OCI-M1 (cell line): ENCODE data around the gene PTPN13.
A peak's percentile ranks its signal among the peaks of the same experiment; 100 is the strongest.

ENCODE experiments used
- DNase-seq: peaks from one replicate; lab custom pipeline; 2025; lab: John Stamatoyannopoulos, UW

The PTPN13 gene

GRCh38 chr4:86818211-86818610 lies 224.1 kb downstream of the PTPN13 start:
- DNase-seq = no peak

- DNase-seq = peak; percentile 6
Measured at GRCh38 chr4:86818841-86819240, 224.7 kb downstream of the PTPN13 start.

GRCh38 chr4:86819561-86819960 lies 225.4 kb downstream of the PTPN13 start:
- no peak for DNase-seq

- DNase-seq = no peak
Measured at GRCh38 chr4:86821151-86821550, 227.0 kb downstream of the PTPN13 start.

GRCh38 chr4:86822136-86822535 lies 228.0 kb downstream of the PTPN13 start:
- no peak for DNase-seq

GRCh38 chr4:86825511-86825910 lies 231.4 kb downstream of the PTPN13 start:
- DNase-seq = no peak

GRCh38 chr4:86831262-86832130 lies 237.4 kb downstream of the PTPN13 start:
- no peak for DNase-seq

GRCh38 chr4:86833615-86834014 lies 239.5 kb downstream of the PTPN13 start:
- no peak for DNase-seq

GRCh38 chr4:86834901-86835300 lies 240.8 kb downstream of the PTPN13 start:
- peak; percentile 42 for DNase-seq

- peak; percentile 35 for DNase-seq
Measured at GRCh38 chr4:86835677-86836076, 241.6 kb downstream of the PTPN13 start.

- no peak for DNase-seq
Measured at GRCh38 chr4:86837691-86838503, 243.8 kb downstream of the PTPN13 start.

GRCh38 chr4:86840858-86841257 lies 246.7 kb downstream of the PTPN13 start:
- no peak for DNase-seq

- DNase-seq = no peak
Measured at GRCh38 chr4:86841309-86841708, 247.2 kb downstream of the PTPN13 start.

- DNase-seq = no peak
Measured at GRCh38 chr4:86845593-86845992, 251.5 kb downstream of the PTPN13 start.

GRCh38 chr4:86846921-86847320 lies 252.8 kb downstream of the PTPN13 start:
- no peak for DNase-seq

GRCh38 chr4:86847571-86847970 lies 253.5 kb downstream of the PTPN13 start:
- no peak for DNase-seq

GRCh38 chr4:86848136-86848535 lies 254.0 kb downstream of the PTPN13 start:
- no peak for DNase-seq

GRCh38 chr4:86848732-86849619 lies 254.9 kb downstream of the PTPN13 start, which contains the start of gene SLC10A6:
Gene SLC10A6, minus strand, starts transcription at chr4:86849384. Its CDS starts 269 bp downstream, at chr4:86849115.
- no peak for DNase-seq

GRCh38 chr4:86853209-86853608 lies 259.1 kb downstream of the PTPN13 start:
- DNase-seq = no peak

GRCh38 chr4:86855572-86855971 lies 261.5 kb downstream of the PTPN13 start:
- no peak for DNase-seq

- DNase-seq = no peak
Measured at GRCh38 chr4:86856896-86857295, 262.8 kb downstream of the PTPN13 start.
